Panc1 (cell line): ENCODE data around the gene DLGAP4. TPM values are rescaled to one million over a fixed set of nuclear protein-coding genes. Genes with fewer than 3 reads are reported as not detected.

Experiments
- ATAC-seq: fragments of 200-7000 bp; cut with Tn5 transposase; 2 replicates; pipeline ENCODE4 v1.9.1; 2020; ENCODE audit warnings: mild to moderate bottlenecking, moderate library complexity
- BruUV-seq: library from RNA; stranded (reverse); fragments of 400-500 nt; replicated peaks from 2 replicates; lab custom pipeline; 2021; lab: Mats Ljungman, UMichigan
- CTCF ChIA-PET: fragments of 300-600 bp; sonication (Branson Sonifier 250); formaldehyde crosslinking; loops from one replicate; lab custom pipeline; 2022; ENCODE audit warnings: antibody characterized with exemption; lab: Charles Lee
- POLR2A ChIA-PET: fragments of 300-600 bp; sonication (Branson Sonifier 250); formaldehyde crosslinking; loops from one replicate; lab custom pipeline; 2022; ENCODE audit warnings: antibody characterized with exemption; lab: Charles Lee
- DNase-seq: peaks from one replicate; pipeline ENCODE4 v3.0.0-alpha.2; 2010; ENCODE audit warnings: low read depth, low spot score
- H3K27ac ChIP-seq: 2 replicates; pipeline ENCODE4 v1.5.1; 2011; ENCODE audit warnings: mild to moderate bottlenecking, low read length, inconsistent platforms
- H3K27me3 ChIP-seq: fragments of 200-500 bp; sonication (Bioruptor generic); 2 replicates; pipeline ENCODE4 v1.6.0; 2014; ENCODE audit warnings: low read length, inconsistent platforms; ENCODE audit not compliant: control insufficient read depth, insufficient read depth
- H3K36me3 ChIP-seq: fragments of 200-500 bp; sonication (Bioruptor generic); 2 replicates; pipeline ENCODE4 v1.5.1; 2014; ENCODE audit warnings: inconsistent platforms, mild to moderate bottlenecking, low read length, moderate library complexity; ENCODE audit not compliant: control insufficient read depth, insufficient read depth
- H3K4me1 ChIP-seq: 2 replicates; pipeline ENCODE4 v1.5.1; 2011; ENCODE audit warnings: inconsistent platforms, mild to moderate bottlenecking, low read length, moderate library complexity; ENCODE audit not compliant: control insufficient read depth, insufficient read depth
- H3K4me3 ChIP-seq, 2 experiments: 2 replicates each; pipeline ENCODE4 v1.5.1; 2011 to 2012; ENCODE audit warnings: low read depth in 2 of 2, low read length in 2 of 2, mild to moderate bottlenecking in 2 of 2, inconsistent platforms in 1 of 2, moderate library complexity in 1 of 2
- H3K9me3 ChIP-seq: fragments of 200-500 bp; sonication (Bioruptor generic); 2 replicates; pipeline ENCODE4 v1.5.1; 2014; ENCODE audit warnings: low read depth, mild to moderate bottlenecking, inconsistent platforms, low read length, moderate library complexity; ENCODE audit not compliant: control insufficient read depth, insufficient read depth
- POLR2AphosphoS5 ChIP-seq: IDR thresholded peaks from 2 replicates; pipeline ENCODE4 v1.6.1; 2012; ENCODE audit warnings: mild to moderate bottlenecking, low read depth, low read length, moderate library complexity
- SIN3A ChIP-seq: IDR thresholded peaks from 2 replicates; pipeline ENCODE4 v1.6.1; 2012; ENCODE audit warnings: low read depth, mild to moderate bottlenecking, low read length, moderate library complexity, borderline replicate concordance; ENCODE audit not compliant: insufficient read depth
- TCF7L2 ChIP-seq: IDR thresholded peaks from 2 replicates; pipeline ENCODE4 v1.6.1; 2011; ENCODE audit warnings: mild to moderate bottlenecking, low read depth, low read length, inconsistent platforms
- in situ Hi-C: cut with HindIII; loops from 2 replicates; pipeline ENCODE4 v1.10.0; 2016; ENCODE audit warnings: low sequenced_read_pairs, low pct_unique_long_range_greater_than_20kb
- intact Hi-C: fragments of 100-400 bp; cut with micrococcal nuclease; formaldehyde crosslinking; loops from one replicate; pipeline ENCODE4 v1.10.0; 2022; ENCODE audit not compliant: unreplicated experiment
- total RNA-seq: library from RNA; stranded (reverse); gene quantifications from one replicate; pipeline ENCODE4 v1.2.1, GENCODE V29; 2021; ENCODE audit not compliant: unreplicated experiment
- TF ChIP-seq, protein P1 (sequence below): fragments of 450-650 bp; IDR thresholded peaks from 2 replicates; pipeline ENCODE4 v1.5.1; 2017; ENCODE audit warnings: mild to moderate bottlenecking
- TF ChIP-seq, protein P2 (sequence below), 2 experiments: IDR thresholded peaks; 2 replicates each; pipeline ENCODE4 v1.6.1; 2011 to 2012; ENCODE audit warnings: low read depth in 2 of 2, control low read depth in 1 of 2, low read length in 1 of 2, mild to moderate bottlenecking in 1 of 2, moderate library complexity in 1 of 2; ENCODE audit not compliant: insufficient read depth in 1 of 2

The DLGAP4 gene
- total RNA-seq, 1 experiment from 2014 or later = 52.5 TPM

DNA sequence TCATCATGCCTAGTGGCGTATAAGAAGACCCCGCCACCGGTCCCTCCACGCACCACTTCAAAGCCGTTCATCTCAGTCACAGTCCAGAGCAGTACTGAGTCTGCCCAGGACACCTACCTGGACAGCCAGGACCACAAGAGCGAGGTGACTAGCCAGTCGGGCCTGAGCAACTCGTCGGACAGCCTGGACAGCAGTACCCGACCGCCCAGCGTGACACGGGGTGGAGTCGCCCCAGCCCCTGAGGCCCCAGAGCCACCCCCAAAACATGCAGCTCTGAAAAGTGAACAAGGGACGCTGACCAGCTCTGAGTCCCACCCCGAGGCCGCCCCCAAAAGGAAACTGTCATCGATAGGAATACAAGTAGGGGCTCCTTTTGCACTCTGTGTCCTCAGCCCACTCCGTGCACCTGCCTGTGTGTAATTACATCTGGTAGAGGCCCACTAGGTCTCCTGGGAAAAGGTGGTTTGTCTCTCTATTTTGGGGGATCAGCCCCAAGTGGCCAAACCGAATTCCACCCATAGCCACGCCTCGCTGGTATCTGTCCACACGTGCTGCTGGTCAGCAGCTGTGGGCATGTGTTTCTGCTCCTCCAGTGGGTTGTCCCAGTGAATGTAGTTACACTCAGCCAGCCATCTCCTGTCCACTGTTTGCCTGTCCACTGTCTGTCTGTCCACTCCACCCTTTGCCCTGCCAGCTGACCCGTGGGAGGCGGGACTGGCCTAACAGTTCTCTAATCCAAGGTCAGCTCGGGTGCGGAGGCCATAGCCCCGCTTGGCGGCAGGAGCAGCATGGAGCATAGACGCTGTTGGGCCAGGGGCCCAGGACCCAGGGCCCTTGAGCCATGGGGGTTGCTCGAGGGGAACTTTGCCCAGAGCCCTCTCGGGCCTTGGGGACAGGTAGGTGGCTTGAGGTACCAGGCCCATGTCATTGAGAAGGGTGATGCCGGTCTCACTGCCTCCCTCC, 190.8 kb downstream of the DLGAP4 start:
- TF ChIP-seq, protein P1, sequence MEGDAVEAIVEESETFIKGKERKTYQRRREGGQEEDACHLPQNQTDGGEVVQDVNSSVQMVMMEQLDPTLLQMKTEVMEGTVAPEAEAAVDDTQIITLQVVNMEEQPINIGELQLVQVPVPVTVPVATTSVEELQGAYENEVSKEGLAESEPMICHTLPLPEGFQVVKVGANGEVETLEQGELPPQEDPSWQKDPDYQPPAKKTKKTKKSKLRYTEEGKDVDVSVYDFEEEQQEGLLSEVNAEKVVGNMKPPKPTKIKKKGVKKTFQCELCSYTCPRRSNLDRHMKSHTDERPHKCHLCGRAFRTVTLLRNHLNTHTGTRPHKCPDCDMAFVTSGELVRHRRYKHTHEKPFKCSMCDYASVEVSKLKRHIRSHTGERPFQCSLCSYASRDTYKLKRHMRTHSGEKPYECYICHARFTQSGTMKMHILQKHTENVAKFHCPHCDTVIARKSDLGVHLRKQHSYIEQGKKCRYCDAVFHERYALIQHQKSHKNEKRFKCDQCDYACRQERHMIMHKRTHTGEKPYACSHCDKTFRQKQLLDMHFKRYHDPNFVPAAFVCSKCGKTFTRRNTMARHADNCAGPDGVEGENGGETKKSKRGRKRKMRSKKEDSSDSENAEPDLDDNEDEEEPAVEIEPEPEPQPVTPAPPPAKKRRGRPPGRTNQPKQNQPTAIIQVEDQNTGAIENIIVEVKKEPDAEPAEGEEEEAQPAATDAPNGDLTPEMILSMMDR = no peak
- TF ChIP-seq, protein P2, sequence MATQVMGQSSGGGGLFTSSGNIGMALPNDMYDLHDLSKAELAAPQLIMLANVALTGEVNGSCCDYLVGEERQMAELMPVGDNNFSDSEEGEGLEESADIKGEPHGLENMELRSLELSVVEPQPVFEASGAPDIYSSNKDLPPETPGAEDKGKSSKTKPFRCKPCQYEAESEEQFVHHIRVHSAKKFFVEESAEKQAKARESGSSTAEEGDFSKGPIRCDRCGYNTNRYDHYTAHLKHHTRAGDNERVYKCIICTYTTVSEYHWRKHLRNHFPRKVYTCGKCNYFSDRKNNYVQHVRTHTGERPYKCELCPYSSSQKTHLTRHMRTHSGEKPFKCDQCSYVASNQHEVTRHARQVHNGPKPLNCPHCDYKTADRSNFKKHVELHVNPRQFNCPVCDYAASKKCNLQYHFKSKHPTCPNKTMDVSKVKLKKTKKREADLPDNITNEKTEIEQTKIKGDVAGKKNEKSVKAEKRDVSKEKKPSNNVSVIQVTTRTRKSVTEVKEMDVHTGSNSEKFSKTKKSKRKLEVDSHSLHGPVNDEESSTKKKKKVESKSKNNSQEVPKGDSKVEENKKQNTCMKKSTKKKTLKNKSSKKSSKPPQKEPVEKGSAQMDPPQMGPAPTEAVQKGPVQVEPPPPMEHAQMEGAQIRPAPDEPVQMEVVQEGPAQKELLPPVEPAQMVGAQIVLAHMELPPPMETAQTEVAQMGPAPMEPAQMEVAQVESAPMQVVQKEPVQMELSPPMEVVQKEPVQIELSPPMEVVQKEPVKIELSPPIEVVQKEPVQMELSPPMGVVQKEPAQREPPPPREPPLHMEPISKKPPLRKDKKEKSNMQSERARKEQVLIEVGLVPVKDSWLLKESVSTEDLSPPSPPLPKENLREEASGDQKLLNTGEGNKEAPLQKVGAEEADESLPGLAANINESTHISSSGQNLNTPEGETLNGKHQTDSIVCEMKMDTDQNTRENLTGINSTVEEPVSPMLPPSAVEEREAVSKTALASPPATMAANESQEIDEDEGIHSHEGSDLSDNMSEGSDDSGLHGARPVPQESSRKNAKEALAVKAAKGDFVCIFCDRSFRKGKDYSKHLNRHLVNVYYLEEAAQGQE (IDR thresholded peaks at IDR 0.05; ENCODE audit: insufficient read depth in 1 of 2, low read depth in 2 of 2, low read length in 1 of 2) = no peak
- TF ChIP-seq TCF7L2 (no peak), POLR2AphosphoS5 (no peak), SIN3A (no peak)
- BruUV-seq = no TSS peak

DNA sequence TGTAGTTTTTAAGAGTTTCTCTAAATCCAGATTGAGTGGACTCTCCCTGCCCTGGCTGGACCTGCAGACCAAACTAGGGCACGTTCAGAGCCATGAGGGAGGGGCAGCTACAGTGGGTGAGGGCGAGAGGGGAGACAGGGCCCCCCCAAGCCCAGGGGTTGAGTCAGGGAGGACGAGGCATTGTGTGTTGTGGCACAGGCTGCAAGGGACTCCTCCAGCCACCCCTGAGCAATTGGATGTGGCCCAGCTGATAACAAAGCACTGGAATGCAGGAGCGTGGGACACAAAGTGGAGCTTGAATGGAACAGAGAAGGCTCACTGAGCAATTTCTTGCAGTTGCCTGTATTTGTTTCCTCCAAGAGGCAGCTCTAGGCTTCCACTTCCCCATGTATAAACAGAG, 191.7 kb downstream of the DLGAP4 start:
- H3K9me3 ChIP-seq = no peaks in the 10 kb centered on the region
- TF ChIP-seq, protein P1 = no peak
- TF ChIP-seq, protein P2 (IDR thresholded peaks at IDR 0.05; ENCODE audit: insufficient read depth in 1 of 2, low read depth in 2 of 2, low read length in 1 of 2) = no peak
- TF ChIP-seq SIN3A (no peak), POLR2AphosphoS5 (no peak), TCF7L2 (no peak)
- in situ Hi-C loops = no loop called here
- CTCF ChIA-PET = interaction anchor here (0.9 kb wide), 1 partner anchor 37 kb away, joined by 3 read pairs; no protein-coding TSS in a partner anchor
- no peaks in the 10 kb centered on the region for H3K4me1 ChIP-seq
- no peaks in the 10 kb centered on the region; the same call in 1 of the 2 replicates for H3K36me3 ChIP-seq
- intact Hi-C loops = no loop called here
- H3K27me3 ChIP-seq = no peaks in the 10 kb centered on the region
- H3K27ac ChIP-seq = no peak overlapping the region
- POLR2A ChIA-PET = interaction anchor here (1.1 kb wide), 1 partner anchor 11 kb away, joined by 3 read pairs; no protein-coding TSS in a partner anchor
- H3K4me3 ChIP-seq = no peak overlapping the region
- no peak for ATAC-seq
- BruUV-seq = no TSS peak
- DNase-seq = no peak

More for the DNA sequence above, 190.8 kb downstream of the DLGAP4 start:
- no peaks in the 10 kb centered on the region for H3K4me1 ChIP-seq
- H3K9me3 ChIP-seq = no peaks in the 10 kb centered on the region
- ChIA-PET CTCF (interaction anchor here (0.9 kb wide), 1 partner anchor 36 kb away, joined by 3 read pairs; no protein-coding TSS in a partner anchor), POLR2A (interaction anchor here (1.1 kb wide), 1 partner anchor 10 kb away, joined by 3 read pairs; no protein-coding TSS in a partner anchor)
- no peak for DNase-seq
- H3K4me3 ChIP-seq = no peak overlapping the region
- no peaks in the 10 kb centered on the region; the same call in 1 of the 2 replicates for H3K36me3 ChIP-seq
- intact Hi-C loops (no loop called here), in situ Hi-C loops (no loop called here)
- no peak overlapping the region for H3K27ac ChIP-seq
- no peak for ATAC-seq
- H3K27me3 ChIP-seq = no peaks in the 10 kb centered on the region
